H1 (cell line): Measurements from ENCODE around the gene ESPNL.

Experiments used
- CBX5 ChIP-seq: fragments of 300-800, 300-1000 bp; sonication (generic); IDR thresholded peaks from 2 replicates; pipeline ENCODE4 v1.7.1; 2016; ENCODE audit warnings: antibody characterized with exemption, low read length, low read depth
- CEBPB ChIP-seq: IDR thresholded peaks from 2 replicates; pipeline ENCODE4 v1.6.1; 2012; ENCODE audit warnings: low read depth, low read length
- CHD1 ChIP-seq: IDR thresholded peaks from 2 replicates; pipeline ENCODE4 v1.6.1; 2012; ENCODE audit warnings: low read depth, low read length, improper control_type of control experiment
- CHD2 ChIP-seq: IDR thresholded peaks from 2 replicates; pipeline ENCODE4 v1.6.1; 2012; ENCODE audit warnings: low read length, improper control_type of control experiment
- EP300 ChIP-seq, 2 experiments: IDR thresholded peaks; 1 replicate in 1 of 2; 2 replicates in 1 of 2; pipeline ENCODE4 v1.6.1; 2011 to 2012; ENCODE audit warnings: low read depth in 2 of 2, low read length in 2 of 2, mild to moderate bottlenecking in 2 of 2, borderline replicate concordance in 1 of 2, inconsistent platforms in 1 of 2, moderate library complexity in 1 of 2
- EZH2 ChIP-seq: fragments of 200-600 bp; sonication (generic); IDR thresholded peaks from 2 replicates; pipeline ENCODE4 v1.7.1; 2012; ENCODE audit warnings: low read depth, mild to moderate bottlenecking, moderate library complexity, low read length, inconsistent platforms; ENCODE audit not compliant: severe bottlenecking
- MAFK ChIP-seq: IDR thresholded peaks from 2 replicates; pipeline ENCODE4 v1.6.1; 2012; ENCODE audit warnings: low read depth, mild to moderate bottlenecking, improper control_type of control experiment, low read length
- MAX ChIP-seq: IDR thresholded peaks from 2 replicates; pipeline ENCODE4 v1.6.1; 2012; ENCODE audit warnings: inconsistent platforms
- PHF8 ChIP-seq: fragments of 200-600 bp; sonication (generic); conservative IDR thresholded peaks from 2 replicates; pipeline ENCODE4 v1.7.1; 2012; ENCODE audit warnings: low read depth, mild to moderate bottlenecking, inconsistent platforms, low read length, moderate library complexity
- POLR2A ChIP-seq, 2 experiments: IDR thresholded peaks; 1 replicate in 1 of 2; 2 replicates in 1 of 2; pipeline ENCODE4 v1.6.1; 2011; ENCODE audit warnings: low read depth in 2 of 2, low read length in 2 of 2, mild to moderate bottlenecking in 2 of 2; ENCODE audit errors: control extremely low read depth in 1 of 2
- SP1 ChIP-seq: IDR thresholded peaks from 2 replicates; pipeline ENCODE4 v1.6.1; 2011; ENCODE audit warnings: low read depth, low read length
- TCF12 ChIP-seq: IDR thresholded peaks from 2 replicates; pipeline ENCODE4 v1.6.1; 2011; ENCODE audit warnings: low read depth, mild to moderate bottlenecking, low read length
- TF ChIP-seq, protein P1 (sequence below), 3 experiments: IDR thresholded peaks; 1 replicate in 2 of 3; 2 replicates in 1 of 3; pipeline versions ENCODE4 v1.5.1 to v1.6.1; 2011; ENCODE audit warnings: low read length in 3 of 3, mild to moderate bottlenecking in 3 of 3, inconsistent platforms in 2 of 3, low read depth in 1 of 3, moderate library complexity in 1 of 3; ENCODE audit not compliant: insufficient read depth in 1 of 3; ENCODE audit errors: control extremely low read depth in 1 of 3

DNA sequence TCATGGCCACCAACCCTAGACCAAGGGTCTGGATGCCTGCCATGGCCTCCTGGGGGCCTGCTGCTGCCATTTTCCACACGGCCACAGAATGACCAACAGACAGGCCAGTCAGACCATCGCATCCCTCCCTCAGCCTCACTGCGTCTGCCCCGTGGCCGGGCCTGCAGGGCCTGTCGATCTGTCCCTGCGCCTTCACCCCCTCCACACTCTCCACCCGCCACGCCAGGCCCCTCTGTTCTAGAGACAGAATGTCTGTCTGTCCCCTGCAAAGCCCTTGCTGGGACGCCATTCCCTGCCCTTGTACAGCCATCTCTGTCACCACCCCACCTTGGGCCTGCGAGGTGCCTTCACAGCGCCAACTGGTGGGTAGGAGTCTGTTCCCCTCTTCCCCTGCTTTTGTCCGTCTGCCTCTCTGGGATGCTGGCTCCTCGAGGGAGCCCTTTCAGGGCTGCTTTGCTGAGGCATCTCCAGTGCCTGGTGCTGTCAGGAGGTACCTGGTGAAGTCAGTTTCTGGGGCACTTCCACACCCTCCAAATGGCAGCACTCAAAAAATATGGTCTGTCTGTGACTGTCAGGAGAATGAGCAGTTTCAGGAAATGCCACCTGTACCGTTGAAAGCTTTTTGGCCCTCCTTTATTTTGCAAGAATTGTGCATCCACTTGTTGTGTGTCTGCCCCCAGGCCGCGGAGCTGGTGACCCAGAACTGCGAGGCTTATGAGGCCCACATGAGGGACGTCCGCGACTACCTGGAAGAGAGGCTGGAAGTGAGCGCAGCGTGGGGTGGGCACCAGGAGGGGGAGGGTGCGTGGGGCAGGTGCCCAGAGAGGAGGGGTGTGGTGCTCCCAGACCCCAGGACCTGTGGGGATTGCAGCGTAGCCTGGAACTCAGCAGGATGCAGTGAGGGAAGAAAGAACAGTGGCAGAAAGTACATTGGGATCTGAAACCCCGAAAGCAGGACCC, 6.7 kb upstream of the ESPNL start:
- TF ChIP-seq, protein P1, sequence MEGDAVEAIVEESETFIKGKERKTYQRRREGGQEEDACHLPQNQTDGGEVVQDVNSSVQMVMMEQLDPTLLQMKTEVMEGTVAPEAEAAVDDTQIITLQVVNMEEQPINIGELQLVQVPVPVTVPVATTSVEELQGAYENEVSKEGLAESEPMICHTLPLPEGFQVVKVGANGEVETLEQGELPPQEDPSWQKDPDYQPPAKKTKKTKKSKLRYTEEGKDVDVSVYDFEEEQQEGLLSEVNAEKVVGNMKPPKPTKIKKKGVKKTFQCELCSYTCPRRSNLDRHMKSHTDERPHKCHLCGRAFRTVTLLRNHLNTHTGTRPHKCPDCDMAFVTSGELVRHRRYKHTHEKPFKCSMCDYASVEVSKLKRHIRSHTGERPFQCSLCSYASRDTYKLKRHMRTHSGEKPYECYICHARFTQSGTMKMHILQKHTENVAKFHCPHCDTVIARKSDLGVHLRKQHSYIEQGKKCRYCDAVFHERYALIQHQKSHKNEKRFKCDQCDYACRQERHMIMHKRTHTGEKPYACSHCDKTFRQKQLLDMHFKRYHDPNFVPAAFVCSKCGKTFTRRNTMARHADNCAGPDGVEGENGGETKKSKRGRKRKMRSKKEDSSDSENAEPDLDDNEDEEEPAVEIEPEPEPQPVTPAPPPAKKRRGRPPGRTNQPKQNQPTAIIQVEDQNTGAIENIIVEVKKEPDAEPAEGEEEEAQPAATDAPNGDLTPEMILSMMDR (IDR thresholded peaks at IDR 0.05; ENCODE audit: control extremely low read depth in 1 of 3, insufficient read depth in 1 of 3, low read depth in 1 of 3, low read length in 3 of 3): no peak
- TF ChIP-seq CHD1: no peak
- no peak for TF ChIP-seq CEBPB
- TF ChIP-seq POLR2A (IDR thresholded peaks at IDR 0.05; ENCODE audit: control extremely low read depth in 1 of 2, low read depth in 2 of 2, low read length in 2 of 2): no peak
- TF ChIP-seq EZH2: no peak
- TF ChIP-seq MAFK: no peak
- TF ChIP-seq CBX5: no peak
- no peak for TF ChIP-seq EP300 (IDR thresholded peaks at IDR 0.05; ENCODE audit: borderline replicate concordance in 1 of 2, low read depth in 2 of 2, low read length in 2 of 2)
- TF ChIP-seq CHD2: no peak
- no peak for TF ChIP-seq TCF12
- TF ChIP-seq PHF8: no peak
- no peak for TF ChIP-seq MAX
- TF ChIP-seq SP1: no peak
